H1 (cell line): ENCODE results near the gene DYNLT2B. TPM values are rescaled to one million over a fixed set of nuclear protein-coding genes. Genes with fewer than 3 reads are reported as not detected.
"Not testable (repeated sequence)": the region's sequence is repeated elsewhere in the genome, so short reads cannot be mapped to it uniquely, and the experiment has no call there.

Experiments used
- CTCF ChIA-PET: fragments of 300-600 bp; sonication (Branson Sonifier 250); formaldehyde crosslinking; loops from one replicate; lab custom pipeline; 2021; ENCODE audit not compliant: partially characterized antibody; lab: Charles Lee
- POLR2A ChIA-PET: fragments of 300-600 bp; sonication (Branson Sonifier 250); formaldehyde crosslinking; loops from one replicate; lab custom pipeline; 2021; ENCODE audit warnings: inconsistent platforms; ENCODE audit not compliant: partially characterized antibody; lab: Charles Lee
- DNase-seq, 2 experiments: peaks; one replicate each; pipeline versions ENCODE4 v3.0.0 to v3.0.0-alpha.2; 2010 to 2022; ENCODE audit warnings: low spot score in 2 of 2, low read depth in 1 of 2, mixed read lengths in 1 of 2
- FAIRE-seq: peaks from 2 replicates; lab custom pipeline; 2011; peaks lifted over from hg19 to GRCh38; lab: Jason Lieb, UNC
- H2AFZ ChIP-seq: 2 replicates; pipeline ENCODE4 v1.8.1; 2012; ENCODE audit warnings: low read length, inconsistent platforms
- H2AK5ac ChIP-seq: 2 replicates; pipeline ENCODE4 v1.6.1; 2013; ENCODE audit warnings: low read depth, low read length
- H2BK120ac ChIP-seq: replicated peaks from 2 replicates; pipeline ENCODE3; 2013; ENCODE audit warnings: low read depth, low read length, inconsistent platforms
- H2BK12ac ChIP-seq: 2 replicates; pipeline ENCODE4 v1.6.1; 2013; ENCODE audit warnings: low read depth, low read length
- H2BK15ac ChIP-seq: 2 replicates; pipeline ENCODE4 v1.6.1; 2013; ENCODE audit warnings: low read length
- H2BK20ac ChIP-seq: 2 replicates; pipeline ENCODE4 v1.6.1; 2013; ENCODE audit warnings: low read length
- H2BK5ac ChIP-seq: 2 replicates; pipeline ENCODE4 v1.6.1; 2013; ENCODE audit warnings: low read depth, low read length
- H3K14ac ChIP-seq: 2 replicates; pipeline ENCODE4 v1.6.1; 2013; ENCODE audit warnings: inconsistent platforms; ENCODE audit not compliant: insufficient read length
- H3K18ac ChIP-seq: 2 replicates; pipeline ENCODE4 v1.6.1; 2013; ENCODE audit warnings: low read length; ENCODE audit errors: extremely low read depth
- H3K23ac ChIP-seq: 2 replicates; pipeline ENCODE4 v1.6.1; 2013; ENCODE audit warnings: inconsistent platforms; ENCODE audit not compliant: insufficient read length
- H3K23me2 ChIP-seq: 2 replicates; pipeline ENCODE4 v1.6.1; 2013; ENCODE audit warnings: low read depth, low read length
- H3K27ac ChIP-seq: 2 replicates; pipeline ENCODE4 v1.6.1; 2011; ENCODE audit warnings: low read depth, low read length, inconsistent platforms
- H3K27me3 ChIP-seq, 4 experiments: replicated peaks in 1 of 4; 1 replicate in 1 of 4; 2 replicates in 3 of 4; pipeline versions ENCODE4 v1.6.1 to v1.8.1; 2011 to 2013; ENCODE audit warnings: low read length in 3 of 4, mild to moderate bottlenecking in 3 of 4, inconsistent platforms in 2 of 4, mixed read lengths in 2 of 4, moderate library complexity in 1 of 4; ENCODE audit not compliant: control insufficient read depth in 3 of 4, insufficient read depth in 3 of 4; ENCODE audit errors: extremely low read depth in 1 of 4
- H3K36me3 ChIP-seq, 4 experiments: 2 replicates each; pipeline versions ENCODE4 v1.6.1 to v1.8.1; 2011 to 2013; ENCODE audit warnings: mild to moderate bottlenecking in 4 of 4, low read length in 3 of 4, moderate library complexity in 2 of 4, control low read depth in 1 of 4, inconsistent platforms in 1 of 4; ENCODE audit not compliant: insufficient read depth in 4 of 4, control insufficient read depth in 2 of 4
- H3K4ac ChIP-seq: replicated peaks from 2 replicates; pipeline ENCODE3; 2013; ENCODE audit warnings: low read length, low read depth, mixed read lengths, inconsistent platforms; ENCODE audit not compliant: insufficient read length
- H3K4me1 ChIP-seq, 4 experiments: replicated peaks in 1 of 4; 1 replicate in 1 of 4; 2 replicates in 3 of 4; pipeline versions ENCODE4 v1.6.1 to v1.8.1; 2011 to 2013; ENCODE audit warnings: low read length in 3 of 4, inconsistent platforms in 2 of 4, mixed read lengths in 1 of 4; ENCODE audit not compliant: insufficient read depth in 4 of 4, control insufficient read depth in 3 of 4
- H3K4me2 ChIP-seq, 2 experiments: 2 replicates each; pipeline versions ENCODE4 v1.6.1 to v1.8.1; 2011 to 2013; ENCODE audit warnings: low read depth in 2 of 2, low read length in 2 of 2, control low read depth in 1 of 2, inconsistent platforms in 1 of 2, mild to moderate bottlenecking in 1 of 2; ENCODE audit not compliant: insufficient read depth in 1 of 2
- H3K4me3 ChIP-seq, 4 experiments: fragments of 200-600, 300-600 bp in 1 of 4; sonication (generic), shearing (Covaris generic), sonication (Bioruptor Twin) in 1 of 4; 2 replicates each; pipeline versions ENCODE4 v1.5.1 to v1.8.1; 2011 to 2016; ENCODE audit warnings: low read length in 4 of 4, low read depth in 3 of 4, control low read depth in 2 of 4, inconsistent platforms in 2 of 4, mild to moderate bottlenecking in 2 of 4, mixed read lengths in 1 of 4, moderate library complexity in 1 of 4; ENCODE audit not compliant: insufficient read depth in 2 of 4; ENCODE audit errors: extremely low read depth in 1 of 4
- H3K56ac ChIP-seq: replicated peaks from 2 replicates; pipeline ENCODE3; 2013; ENCODE audit warnings: low read depth, mild to moderate bottlenecking, mixed read lengths, low read length, inconsistent platforms; ENCODE audit not compliant: insufficient read length
- H3K79me1 ChIP-seq: 2 replicates; pipeline ENCODE4 v1.6.1; 2013; ENCODE audit warnings: low read depth, low read length, control low read depth
- H3K79me2 ChIP-seq, 2 experiments: 2 replicates each; pipeline versions ENCODE4 v1.6.1 to v1.8.1; 2012 to 2013; ENCODE audit warnings: low read length in 2 of 2, mild to moderate bottlenecking in 2 of 2, inconsistent platforms in 1 of 2; ENCODE audit not compliant: insufficient read depth in 2 of 2, control insufficient read depth in 1 of 2
- H3K9ac ChIP-seq, 4 experiments: replicated peaks in 1 of 4; 1 replicate in 1 of 4; 2 replicates in 3 of 4; pipeline versions ENCODE4 v1.6.1 to v1.8.1; 2011 to 2013; ENCODE audit warnings: low read depth in 3 of 4, low read length in 3 of 4, control low read depth in 2 of 4, mild to moderate bottlenecking in 2 of 4, moderate library complexity in 2 of 4, inconsistent platforms in 1 of 4; ENCODE audit errors: extremely low read depth in 1 of 4
- H3K9me3 ChIP-seq, 2 experiments: 2 replicates each; pipeline versions ENCODE4 v1.6.1 to v1.8.1; 2012 to 2013; ENCODE audit warnings: mild to moderate bottlenecking in 2 of 2, moderate library complexity in 2 of 2, control low read depth in 1 of 2, inconsistent platforms in 1 of 2, low read depth in 1 of 2, low read length in 1 of 2, mixed read lengths in 1 of 2; ENCODE audit not compliant: insufficient read depth in 2 of 2
- H4K20me1 ChIP-seq, 2 experiments: replicated peaks in 1 of 2; 2 replicates each; pipeline versions ENCODE3 to v1.8.1; 2011 to 2013; ENCODE audit warnings: inconsistent platforms in 2 of 2, low read length in 2 of 2, mild to moderate bottlenecking in 1 of 2; ENCODE audit not compliant: insufficient read depth in 2 of 2, control insufficient read depth in 1 of 2
- H4K5ac ChIP-seq: 2 replicates; pipeline ENCODE4 v1.6.1; 2013; ENCODE audit warnings: low read length, low read depth, mixed read lengths, inconsistent platforms; ENCODE audit not compliant: insufficient read length
- H4K8ac ChIP-seq: 2 replicates; pipeline ENCODE4 v1.8.0; 2013; ENCODE audit warnings: mild to moderate bottlenecking, moderate library complexity, low read length, inconsistent platforms; ENCODE audit not compliant: insufficient read depth; ENCODE audit errors: extremely low read depth
- H4K91ac ChIP-seq: replicated peaks from 2 replicates; pipeline ENCODE3; 2013; ENCODE audit warnings: low read length, mixed read lengths, inconsistent platforms; ENCODE audit not compliant: insufficient read length
- WGBS, 2 experiments: shearing (Covaris generic) in 1 of 2; methylation state at CpG; one replicate each; pipeline versions ENCODE4 v1.1.6 to v1.1.7; 2013 to 2015; ENCODE audit warnings: low lambda C conversion rate in 2 of 2, mixed read lengths in 2 of 2, inconsistent platforms in 1 of 2, low coverage in 1 of 2, missing lambda C conversion rate in 1 of 2; ENCODE audit not compliant: insufficient replicate concordance in 2 of 2, insufficient coverage in 1 of 2, insufficient read length in 1 of 2; ENCODE audit errors: extremely low coverage in 1 of 2, missing lambda C conversion rate in 1 of 2; 5-methylcytosine and 5-hydroxymethylcytosine counted together
- polyA plus RNA-seq, 7 experiments: library from polyadenylated mRNA; depleted of rRNA in 3 of 7; stranded (reverse) in 5 of 7; unstranded in 2 of 7; fragments of >200 nt in 5 of 7; fragments of 200-250 nt in 2 of 7; gene quantifications; 1 replicate in 5 of 7; 2 replicates in 1 of 7; 4 replicates in 1 of 7; pipeline versions ENCODE4 v1.2.1 to v1.2.3, GENCODE V29; 2011 to 2013; ENCODE audit warnings: missing spikeins in 2 of 7, mixed read lengths in 2 of 7
- total RNA-seq: library from RNA; stranded (reverse); fragmentation: NEBNext Ultra II Directional; extraction: Animal tissue kit (Norgen Biotek cat#: 25700); gene quantifications from 2 replicates; pipeline ENCODE4 v1.2.1, GENCODE V29; 2021

The DYNLT2B gene
- total and polyA plus RNA-seq, 2 of the 8 experiments (the other 6 are each of a cell fraction or from before 2014, with no cell fraction given): 10.9 to 22.2 TPM

- H2BK20ac ChIP-seq, H4K5ac ChIP-seq, H2BK12ac ChIP-seq, H3K9ac ChIP-seq, H3K4me3 ChIP-seq, H3K9me3 ChIP-seq, H3K18ac ChIP-seq, DNase-seq, H4K20me1 ChIP-seq, H3K56ac ChIP-seq, FAIRE-seq, H3K36me3 ChIP-seq, H3K14ac ChIP-seq, H4K91ac ChIP-seq, H3K4ac ChIP-seq, H3K23ac ChIP-seq, H3K27ac ChIP-seq, H4K8ac ChIP-seq, H3K79me1 ChIP-seq, H2AK5ac ChIP-seq, H3K79me2 ChIP-seq, H2BK15ac ChIP-seq, H3K4me2 ChIP-seq, H2BK5ac ChIP-seq, POLR2A ChIA-PET, H3K4me1 ChIP-seq, H3K27me3 ChIP-seq, H2AFZ ChIP-seq, H2BK120ac ChIP-seq, H3K23me2 ChIP-seq: not testable (repeated sequence)
- CTCF ChIA-PET: interaction anchor here (1.3 to 2.4 kb wide), 2 partner anchors 10 to 20 kb away, joined by 3 to 5 read pairs; no protein-coding TSS in a partner anchor
- 91% methylated on average over 12 of the region's 14 CpGs; no CpG with 5 or more reads in 1 of the 2 experiments for WGBS, 2 experiments
Measured at GRCh38 chr3:196343917-196344316, 25.9 kb upstream of the DYNLT2B start.
